HEK293 (cell line): ENCODE data around the gene MRPL20.
A peak's percentile ranks its signal among the peaks of the same experiment; 100 is the strongest.
"Not testable (repeated sequence)": the region's sequence is repeated elsewhere in the genome, so short reads cannot be mapped to it uniquely, and the experiment has no call there.

ENCODE experiments used
- CTCF ChIA-PET: fragments of 350-600 bp; formaldehyde crosslinking; extraction: SDS; loops from one replicate; lab custom pipeline; 2021; ENCODE audit warnings: antibody characterized with exemption; lab: Yijun Ruan, JAX
- POLR2A ChIA-PET: fragments of 300-600 bp; formaldehyde crosslinking; extraction: SDS; loops from one replicate; lab custom pipeline; 2020; ENCODE audit warnings: antibody characterized with exemption, inconsistent platforms; lab: Yijun Ruan, JAX
- H3K27ac ChIP-seq: fragments of 200-500 bp; sonication (Bioruptor generic); 2 replicates; pipeline ENCODE4 v1.5.1; 2014; ENCODE audit warnings: low read depth, low read length, control low read depth, inconsistent platforms; ENCODE audit errors: extremely low read depth
- H3K36me3 ChIP-seq, 2 experiments: fragments of 200-500 bp in 1 of 2; sonication (Bioruptor generic) in 1 of 2; 1 replicate in 1 of 2; 2 replicates in 1 of 2; pipeline ENCODE4 v1.5.1; 2014 to 2017; ENCODE audit warnings: inconsistent platforms in 2 of 2, low read length in 2 of 2; ENCODE audit not compliant: control insufficient read depth in 2 of 2, insufficient read depth in 1 of 2
- H3K4me1 ChIP-seq: fragments of 200-500 bp; sonication (Bioruptor generic); 2 replicates; pipeline ENCODE4 v1.5.1; 2014; ENCODE audit warnings: mild to moderate bottlenecking, low read length, inconsistent platforms; ENCODE audit not compliant: control insufficient read depth, insufficient read depth
- H3K4me3 ChIP-seq: 2 replicates; pipeline ENCODE4 v1.5.1; 2011; ENCODE audit warnings: low read depth, mild to moderate bottlenecking, control low read depth, low read length, moderate library complexity
- H3K9me3 ChIP-seq: fragments of 200-500 bp; sonication (Bioruptor generic); 2 replicates; pipeline ENCODE4 v1.5.1; 2014; ENCODE audit warnings: low read depth, low read length, inconsistent platforms; ENCODE audit not compliant: control insufficient read depth, insufficient read depth
- EGR2 ChIP-seq: fragments of 450-650 bp; formaldehyde crosslinking; IDR thresholded peaks from 2 replicates; pipeline ENCODE4 v1.5.1; 2016; ENCODE audit warnings: low read depth, missing biosample characterization, missing genetic modification characterization
- HOXA7 ChIP-seq: sonication (generic); formaldehyde crosslinking; IDR thresholded peaks from 2 replicates; pipeline ENCODE4 v1.8.1; 2022; ENCODE audit warnings: missing genetic modification reagents, borderline replicate concordance
- KLF1 ChIP-seq: fragments of 450-650 bp; formaldehyde crosslinking; IDR thresholded peaks from 2 replicates; pipeline ENCODE4 v1.5.1; 2016; ENCODE audit warnings: missing biosample characterization, missing genetic modification characterization
- MEIS1 ChIP-seq: sonication (generic); formaldehyde crosslinking; IDR thresholded peaks from 2 replicates; pipeline ENCODE4 v1.8.1; 2022; ENCODE audit warnings: missing genetic modification reagents, mild to moderate bottlenecking, borderline replicate concordance
- PRDM1 ChIP-seq: fragments of 450-650 bp; formaldehyde crosslinking; IDR thresholded peaks from 2 replicates; pipeline ENCODE4; 2016; ENCODE audit warnings: missing biosample characterization, missing genetic modification characterization
- RBAK ChIP-seq: fragments of 450-650 bp; formaldehyde crosslinking; IDR thresholded peaks from 2 replicates; pipeline ENCODE4 v1.5.1; 2016; ENCODE audit warnings: missing biosample characterization, missing genetic modification characterization
- SETDB1 ChIP-seq: IDR thresholded peaks from one replicate; pipeline ENCODE4 v1.6.1; 2017; ENCODE audit warnings: mild to moderate bottlenecking, low read length, moderate library complexity, mixed read lengths; ENCODE audit not compliant: insufficient read length
- ZBTB11 ChIP-seq: fragments of 450-650 bp; formaldehyde crosslinking; conservative IDR thresholded peaks from 2 replicates; pipeline ENCODE4 v1.5.1; 2016; ENCODE audit warnings: low read depth, missing biosample characterization, missing genetic modification characterization
- ZBTB21 ChIP-seq: fragments of 450-650 bp; formaldehyde crosslinking; IDR thresholded peaks from 2 replicates; pipeline ENCODE4 v1.5.1; 2017; ENCODE audit warnings: missing biosample characterization, missing genetic modification characterization
- ZBTB48 ChIP-seq: fragments of 450-650 bp; formaldehyde crosslinking; IDR thresholded peaks from 2 replicates; pipeline ENCODE4 v1.5.1; 2016; ENCODE audit warnings: missing biosample characterization, missing genetic modification characterization
- ZBTB49 ChIP-seq: fragments of 450-650 bp; formaldehyde crosslinking; IDR thresholded peaks from 2 replicates; pipeline ENCODE4 v1.5.1; 2016; ENCODE audit warnings: missing biosample characterization, missing genetic modification characterization, low read depth
- ZFHX2 ChIP-seq: fragments of 450-650 bp; formaldehyde crosslinking; conservative IDR thresholded peaks from 2 replicates; pipeline ENCODE4 v1.5.1; 2016; ENCODE audit warnings: missing biosample characterization, missing genetic modification characterization
- ZNF157 ChIP-seq: fragments of 450-650 bp; formaldehyde crosslinking; IDR thresholded peaks from 2 replicates; pipeline ENCODE4 v1.5.1; 2016; ENCODE audit warnings: missing biosample characterization, missing genetic modification characterization
- ZNF2 ChIP-seq: fragments of 450-650 bp; formaldehyde crosslinking; IDR thresholded peaks from 2 replicates; pipeline ENCODE4 v1.5.1; 2016; ENCODE audit warnings: missing biosample characterization, missing genetic modification characterization
- ZNF202 ChIP-seq: fragments of 450-650 bp; formaldehyde crosslinking; IDR thresholded peaks from 2 replicates; pipeline ENCODE4 v1.5.1; 2016; ENCODE audit warnings: missing biosample characterization, missing genetic modification characterization, borderline replicate concordance
- ZNF26 ChIP-seq: fragments of 450-650 bp; formaldehyde crosslinking; IDR thresholded peaks from 2 replicates; pipeline ENCODE4 v1.5.1; 2016; ENCODE audit warnings: missing biosample characterization, missing genetic modification characterization
- ZNF324 ChIP-seq: fragments of 450-650 bp; formaldehyde crosslinking; IDR thresholded peaks from 2 replicates; pipeline ENCODE4 v1.5.1; 2016; ENCODE audit warnings: missing biosample characterization, missing genetic modification characterization
- ZNF366 ChIP-seq: fragments of 450-650 bp; formaldehyde crosslinking; conservative IDR thresholded peaks from 2 replicates; pipeline ENCODE4 v1.5.1; 2016; ENCODE audit warnings: missing biosample characterization, missing genetic modification characterization
- ZNF391 ChIP-seq: fragments of 450-650 bp; formaldehyde crosslinking; IDR thresholded peaks from 2 replicates; pipeline ENCODE4 v1.5.1; 2016; ENCODE audit warnings: low read depth, missing biosample characterization, missing genetic modification characterization, borderline replicate concordance
- ZNF394 ChIP-seq: fragments of 450-650 bp; formaldehyde crosslinking; IDR thresholded peaks from 2 replicates; pipeline ENCODE4 v1.5.1; 2016; ENCODE audit warnings: missing biosample characterization, missing genetic modification characterization, mild to moderate bottlenecking, moderate library complexity, borderline replicate concordance
- ZNF514 ChIP-seq: fragments of 450-650 bp; formaldehyde crosslinking; IDR thresholded peaks from 2 replicates; pipeline ENCODE4 v1.5.1; 2016; ENCODE audit warnings: missing biosample characterization, missing genetic modification characterization
- ZNF596 ChIP-seq: fragments of 450-650 bp; IDR thresholded peaks from 2 replicates; pipeline ENCODE4 v1.5.0; 2018; ENCODE audit warnings: missing biosample characterization, mild to moderate bottlenecking, missing genetic modification characterization, moderate library complexity
- ZNF639 ChIP-seq: fragments of 450-650 bp; formaldehyde crosslinking; IDR thresholded peaks from 2 replicates; pipeline ENCODE4 v1.5.1; 2016; ENCODE audit warnings: missing biosample characterization, missing genetic modification characterization
- ZNF777 ChIP-seq: fragments of 450-650 bp; formaldehyde crosslinking; IDR thresholded peaks from 2 replicates; pipeline ENCODE4 v1.5.1; 2017; ENCODE audit warnings: missing biosample characterization, missing genetic modification characterization, borderline replicate concordance
- ZSCAN23 ChIP-seq: fragments of 450-650 bp; formaldehyde crosslinking; IDR thresholded peaks from 2 replicates; pipeline ENCODE4 v1.5.1; 2016; ENCODE audit warnings: missing biosample characterization, missing genetic modification characterization
- TF ChIP-seq, protein P1 (sequence below): fragments of 450-650 bp; formaldehyde crosslinking; IDR thresholded peaks from 2 replicates; pipeline ENCODE4; 2016; ENCODE audit warnings: missing biosample characterization, missing genetic modification characterization

Gene MRPL20

GRCh38 chr1:1450616-1451015 lies 43.5 kb upstream of the MRPL20 start:
- POLR2A ChIA-PET, H3K4me3 ChIP-seq, H3K36me3 ChIP-seq, H3K9me3 ChIP-seq, H3K27ac ChIP-seq, H3K4me1 ChIP-seq: not testable (repeated sequence)
- CTCF ChIA-PET = interaction anchor here (0.6 kb wide), 1 partner anchor 48 kb away, joined by 3 read pairs; no protein-coding TSS in a partner anchor
- peak; percentile 37 for TF ChIP-seq EGR2 (tag by site-specific recombination)
- peak; percentile 25; the same call in 1 of the 2 replicates for TF ChIP-seq ZFHX2
- peak; percentile 63 for TF ChIP-seq ZNF157

GRCh38 chr1:1449099-1449739 lies 42.1 kb upstream of the MRPL20 start, which contains the start of gene ATAD3C:
Gene ATAD3C (plus strand): TSS chr1:1449689. CDS start chr1:1450684, 995 bp downstream.
- H3K36me3 ChIP-seq = no peaks in the 10 kb centered on the region
- CTCF ChIA-PET = interaction anchor here (0.7 to 0.8 kb wide), 2 partner anchors 8 to 58 kb away, joined by 3 read pairs; no protein-coding TSS in a partner anchor
- POLR2A ChIA-PET = no interaction called here
- TF ChIP-seq ZNF366 (tag by site-specific recombination) (peak; percentile 48; the same call in 1 of the 2 replicates), ZNF777 (tag by site-specific recombination) (no peak), RBAK (no peak), ZNF202 (tag by site-specific recombination) (no peak), ZNF391 (tag by site-specific recombination) (no peak), ZNF26 (tag by site-specific recombination) (no peak), ZBTB21 (no peak), ZNF2 (no peak), ZNF639 (tag by site-specific recombination) (no peak), KLF1 (tag by site-specific recombination) (no peak), ZBTB48 (tag by site-specific recombination) (no peak), ZBTB11 (tag by site-specific recombination) (no peak), ZNF394 (tag by site-specific recombination) (no peak), PRDM1 (tag by site-specific recombination) (peak; percentile 82; the same call in 1 of the 2 replicates), ZNF514 (no peak), ZNF596 (tag by site-specific recombination) (peak; percentile 95), ZNF324 (tag by site-specific recombination) (no peak), MEIS1 (CRISPR knock-in tag) (no peak), HOXA7 (no peak), SETDB1 (no peak), ZSCAN23 (tag by site-specific recombination) (no peak), ZBTB49 (tag by site-specific recombination) (no peak)
- TF ChIP-seq, protein P1, sequence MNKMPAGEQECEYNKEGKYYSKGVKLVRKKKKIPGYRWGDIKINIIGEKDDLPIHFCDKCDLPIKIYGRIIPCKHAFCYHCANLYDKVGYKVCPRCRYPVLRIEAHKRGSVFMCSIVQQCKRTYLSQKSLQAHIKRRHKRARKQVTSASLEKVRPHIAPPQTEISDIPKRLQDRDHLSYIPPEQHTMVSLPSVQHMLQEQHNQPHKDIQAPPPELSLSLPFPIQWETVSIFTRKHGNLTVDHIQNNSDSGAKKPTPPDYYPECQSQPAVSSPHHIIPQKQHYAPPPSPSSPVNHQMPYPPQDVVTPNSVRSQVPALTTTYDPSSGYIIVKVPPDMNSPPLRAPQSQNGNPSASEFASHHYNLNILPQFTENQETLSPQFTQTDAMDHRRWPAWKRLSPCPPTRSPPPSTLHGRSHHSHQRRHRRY (tag by site-specific recombination) = no peak

More at GRCh38 chr1:1449099-1449739, 42.1 kb upstream of the MRPL20 start, which contains the start of gene ATAD3C:
- no peaks in the 10 kb centered on the region for H3K9me3 ChIP-seq
- H3K4me1 ChIP-seq = no peaks in the 10 kb centered on the region
- no peak within 1 kb of the TSS for H3K27ac ChIP-seq
- no peak within 1 kb of the TSS for H3K4me3 ChIP-seq
